H1 (cell line): ENCODE measurements around the gene SUPT7L.

Experiments used
- CEBPB ChIP-seq: IDR thresholded peaks from 2 replicates; pipeline ENCODE4 v1.6.1; 2012; ENCODE audit warnings: low read depth, low read length
- EZH2 ChIP-seq: fragments of 200-600 bp; sonication (generic); IDR thresholded peaks from 2 replicates; pipeline ENCODE4 v1.7.1; 2012; ENCODE audit warnings: low read depth, mild to moderate bottlenecking, moderate library complexity, low read length, inconsistent platforms; ENCODE audit not compliant: severe bottlenecking
- MAFK ChIP-seq: IDR thresholded peaks from 2 replicates; pipeline ENCODE4 v1.6.1; 2012; ENCODE audit warnings: low read depth, mild to moderate bottlenecking, improper control_type of control experiment, low read length
- RXRA ChIP-seq: IDR thresholded peaks from 2 replicates; pipeline ENCODE4 v1.6.1; 2011; ENCODE audit warnings: low read depth, mild to moderate bottlenecking, low read length, moderate library complexity; ENCODE audit not compliant: insufficient read depth
- SP1 ChIP-seq: IDR thresholded peaks from 2 replicates; pipeline ENCODE4 v1.6.1; 2011; ENCODE audit warnings: low read depth, low read length
- SUZ12 ChIP-seq: fragments of 200-600 bp; sonication (generic); IDR thresholded peaks from 2 replicates; pipeline ENCODE4 v1.6.1; 2012; ENCODE audit warnings: mild to moderate bottlenecking, inconsistent platforms, low read length, moderate library complexity, mixed read lengths
- TAF1 ChIP-seq: IDR thresholded peaks from 2 replicates; pipeline ENCODE4 v1.6.1; 2011; ENCODE audit warnings: mild to moderate bottlenecking, low read depth, low read length
- TEAD4 ChIP-seq: IDR thresholded peaks from 2 replicates; pipeline ENCODE4 v1.6.1; 2012; ENCODE audit warnings: low read depth, low read length, inconsistent platforms, mixed read lengths
- TF ChIP-seq, protein P1 (sequence below): IDR thresholded peaks from 2 replicates; pipeline ENCODE4 v1.6.1; 2012; ENCODE audit warnings: inconsistent platforms
- TF ChIP-seq, protein P2 (sequence below), 3 experiments: IDR thresholded peaks; 1 replicate in 2 of 3; 2 replicates in 1 of 3; pipeline versions ENCODE4 v1.5.1 to v1.6.1; 2011; ENCODE audit warnings: low read length in 3 of 3, mild to moderate bottlenecking in 3 of 3, inconsistent platforms in 2 of 3, low read depth in 1 of 3, moderate library complexity in 1 of 3; ENCODE audit not compliant: insufficient read depth in 1 of 3; ENCODE audit errors: control extremely low read depth in 1 of 3

DNA sequence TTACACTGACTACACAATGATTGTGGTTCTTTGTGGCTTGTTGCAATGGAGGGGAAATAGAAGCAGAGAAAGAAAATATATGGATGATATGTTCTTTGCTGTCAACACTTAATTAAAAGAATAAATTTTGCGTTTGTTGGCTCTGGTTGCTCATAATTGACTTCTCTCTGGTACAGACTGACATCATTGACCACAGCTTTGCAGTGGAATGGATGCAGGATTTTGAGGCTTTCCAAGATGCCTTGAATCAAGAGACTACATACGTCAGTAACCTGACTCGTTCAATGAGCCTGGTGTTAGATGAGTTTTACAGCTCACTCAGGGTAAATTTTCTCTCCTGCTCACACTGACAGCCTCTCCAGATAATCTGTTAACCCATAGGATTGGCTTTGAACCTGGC lies 24.7 kb downstream of the SUPT7L start:
- TF ChIP-seq, protein P1, sequence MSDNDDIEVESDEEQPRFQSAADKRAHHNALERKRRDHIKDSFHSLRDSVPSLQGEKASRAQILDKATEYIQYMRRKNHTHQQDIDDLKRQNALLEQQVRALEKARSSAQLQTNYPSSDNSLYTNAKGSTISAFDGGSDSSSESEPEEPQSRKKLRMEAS = no peak
- TF ChIP-seq MAFK = no peak
- TF ChIP-seq, protein P2, sequence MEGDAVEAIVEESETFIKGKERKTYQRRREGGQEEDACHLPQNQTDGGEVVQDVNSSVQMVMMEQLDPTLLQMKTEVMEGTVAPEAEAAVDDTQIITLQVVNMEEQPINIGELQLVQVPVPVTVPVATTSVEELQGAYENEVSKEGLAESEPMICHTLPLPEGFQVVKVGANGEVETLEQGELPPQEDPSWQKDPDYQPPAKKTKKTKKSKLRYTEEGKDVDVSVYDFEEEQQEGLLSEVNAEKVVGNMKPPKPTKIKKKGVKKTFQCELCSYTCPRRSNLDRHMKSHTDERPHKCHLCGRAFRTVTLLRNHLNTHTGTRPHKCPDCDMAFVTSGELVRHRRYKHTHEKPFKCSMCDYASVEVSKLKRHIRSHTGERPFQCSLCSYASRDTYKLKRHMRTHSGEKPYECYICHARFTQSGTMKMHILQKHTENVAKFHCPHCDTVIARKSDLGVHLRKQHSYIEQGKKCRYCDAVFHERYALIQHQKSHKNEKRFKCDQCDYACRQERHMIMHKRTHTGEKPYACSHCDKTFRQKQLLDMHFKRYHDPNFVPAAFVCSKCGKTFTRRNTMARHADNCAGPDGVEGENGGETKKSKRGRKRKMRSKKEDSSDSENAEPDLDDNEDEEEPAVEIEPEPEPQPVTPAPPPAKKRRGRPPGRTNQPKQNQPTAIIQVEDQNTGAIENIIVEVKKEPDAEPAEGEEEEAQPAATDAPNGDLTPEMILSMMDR (IDR thresholded peaks at IDR 0.05; ENCODE audit: control extremely low read depth in 1 of 3, insufficient read depth in 1 of 3, low read depth in 1 of 3, low read length in 3 of 3) = no peak
- no peak for TF ChIP-seq EZH2
- TF ChIP-seq SUZ12 = no peak
- TF ChIP-seq SP1 = no peak
- TF ChIP-seq CEBPB = no peak
- no peak for TF ChIP-seq TAF1
- no peak for TF ChIP-seq TEAD4
- no peak for TF ChIP-seq RXRA
